HG03045 (cell line): ENCODE results near the gene PNPLA8.

Source experiments
- ATAC-seq: cut with Tn5 transposase; IDR thresholded peaks from one replicate; pipeline ENCODE4 v1.9.1; 2021; ENCODE audit warnings: mild to moderate bottlenecking, moderate library complexity; ENCODE audit not compliant: unreplicated experiment

PNPLA8 gene

GRCh38 chr7:108448584-108449505 is 77.1 kb downstream of the PNPLA8 start:
- ATAC-seq, result no peak

DNA sequence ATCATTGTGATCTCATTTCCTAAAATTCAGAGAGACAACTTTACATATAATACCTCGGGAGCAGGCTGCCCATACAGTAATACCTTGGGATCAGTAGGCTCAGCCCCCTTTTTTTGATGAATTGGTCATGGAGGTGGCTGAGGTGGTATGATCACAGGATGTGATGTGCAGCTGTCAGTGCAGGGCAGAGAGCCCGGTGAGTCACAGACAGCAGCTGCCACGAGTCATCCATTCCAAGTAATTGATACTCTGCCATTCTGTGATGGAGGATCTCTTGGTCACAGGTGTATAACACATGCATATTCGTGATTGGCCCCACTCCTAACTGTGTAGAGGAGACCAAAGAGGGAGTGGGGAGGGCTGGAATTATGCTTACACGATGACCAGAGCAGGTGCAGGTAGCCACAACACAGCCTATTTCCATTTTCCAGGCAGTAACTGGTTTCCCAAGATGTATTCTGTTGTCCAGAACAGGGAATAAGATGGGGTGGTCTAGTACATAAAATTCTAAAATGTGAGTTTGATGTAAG is 83.8 kb downstream of the PNPLA8 start:
- no peak for ATAC-seq

DNA sequence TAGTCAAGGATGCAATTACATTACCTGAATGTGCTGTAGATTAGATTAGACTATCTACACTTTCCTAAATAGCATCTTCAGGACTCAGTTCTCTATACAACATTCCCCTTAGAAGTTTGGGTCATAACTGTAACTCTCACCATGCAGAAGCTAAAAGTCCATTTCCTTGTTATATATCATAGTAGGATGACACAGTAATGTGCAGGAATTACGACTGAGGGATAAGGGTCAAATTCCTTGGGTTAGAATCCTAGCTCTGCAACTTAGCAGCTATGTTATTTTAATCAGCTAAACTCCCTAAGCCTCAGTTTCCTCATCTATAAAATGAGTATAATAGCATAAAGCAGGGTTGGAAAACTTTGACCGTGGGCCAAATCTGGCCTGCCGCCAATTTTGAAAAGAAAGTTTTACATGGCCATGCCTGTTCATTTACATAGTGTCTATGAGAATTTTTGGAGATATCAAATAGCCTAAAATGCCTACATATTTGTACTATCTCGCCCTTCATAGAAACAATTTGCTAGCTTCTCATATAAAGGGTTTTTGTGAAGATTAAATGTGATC is 84.5 kb downstream of the PNPLA8 start:
- ATAC-seq, result no peak

DNA sequence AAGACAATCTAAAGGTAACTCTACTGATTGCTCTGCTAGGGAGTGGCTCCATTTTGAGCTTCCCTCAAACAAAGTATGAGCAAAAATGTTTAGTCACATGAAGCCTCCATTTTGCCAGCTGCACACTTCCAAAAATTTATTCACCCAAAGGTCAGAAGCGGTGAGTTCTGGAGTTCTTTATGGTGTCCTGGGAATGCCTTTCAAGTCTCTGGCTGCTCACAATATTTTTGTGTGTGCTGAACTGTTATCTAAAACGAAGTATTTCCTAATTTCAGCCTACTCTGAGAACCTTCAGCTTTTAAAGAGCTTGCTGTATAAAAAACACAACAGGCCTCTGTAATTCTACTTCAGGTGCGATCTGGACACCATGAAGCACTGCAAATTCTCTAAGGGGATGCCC is 85.3 kb downstream of the PNPLA8 start:
- ATAC-seq, result no peak

GRCh38 chr7:108436906-108437305 is 89.0 kb downstream of the PNPLA8 start:
- no peak for ATAC-seq

GRCh38 chr7:108434010-108434409 is 91.9 kb downstream of the PNPLA8 start:
- ATAC-seq, result no peak

- no peak for ATAC-seq
Measured at GRCh38 chr7:108431099-108431498, 94.8 kb downstream of the PNPLA8 start.

GRCh38 chr7:108430664-108431063 is 95.3 kb downstream of the PNPLA8 start:
- ATAC-seq, result no peak

DNA sequence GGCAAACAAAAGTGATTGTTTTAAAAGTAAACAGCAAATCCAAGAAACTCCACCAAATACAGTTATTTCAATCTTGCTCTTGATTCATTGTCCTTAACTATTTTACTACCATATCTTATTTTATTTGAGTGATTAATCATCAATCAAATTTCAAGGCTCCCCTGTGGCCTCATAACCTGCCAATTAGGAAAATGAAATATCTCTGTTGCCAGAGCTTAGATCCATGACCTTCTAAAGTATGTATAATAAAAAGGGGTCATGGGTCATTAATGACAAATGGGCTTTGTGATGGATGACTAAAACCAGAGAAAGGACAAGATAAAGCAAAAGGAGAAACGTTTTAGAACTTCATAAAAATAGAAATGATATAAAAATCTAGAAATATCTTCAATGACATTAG is 98.2 kb downstream of the PNPLA8 start:
- no peak for ATAC-seq

GRCh38 chr7:108425714-108426275 is 100.1 kb downstream of the PNPLA8 start:
- ATAC-seq, result no peak

DNA sequence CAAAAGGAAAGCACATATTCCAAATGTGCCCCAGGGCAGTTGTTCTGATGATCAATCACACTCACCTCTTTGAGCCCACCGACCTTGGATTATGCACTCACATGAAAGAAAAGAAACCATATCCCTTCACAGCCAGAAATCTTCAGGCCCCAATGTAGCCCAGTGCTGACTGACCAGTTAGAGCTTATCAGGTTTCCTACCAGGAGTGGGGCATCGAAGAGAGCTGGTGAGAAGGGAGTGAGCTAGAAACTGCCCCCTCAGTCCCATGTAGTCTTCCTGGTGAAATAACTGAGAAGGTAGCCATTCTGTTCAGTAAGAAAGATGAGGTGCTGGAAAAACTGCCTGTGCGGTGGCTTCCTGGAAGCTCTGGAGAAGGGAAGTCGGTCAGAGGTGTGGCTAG is 101.9 kb downstream of the PNPLA8 start:
- no peak for ATAC-seq

DNA sequence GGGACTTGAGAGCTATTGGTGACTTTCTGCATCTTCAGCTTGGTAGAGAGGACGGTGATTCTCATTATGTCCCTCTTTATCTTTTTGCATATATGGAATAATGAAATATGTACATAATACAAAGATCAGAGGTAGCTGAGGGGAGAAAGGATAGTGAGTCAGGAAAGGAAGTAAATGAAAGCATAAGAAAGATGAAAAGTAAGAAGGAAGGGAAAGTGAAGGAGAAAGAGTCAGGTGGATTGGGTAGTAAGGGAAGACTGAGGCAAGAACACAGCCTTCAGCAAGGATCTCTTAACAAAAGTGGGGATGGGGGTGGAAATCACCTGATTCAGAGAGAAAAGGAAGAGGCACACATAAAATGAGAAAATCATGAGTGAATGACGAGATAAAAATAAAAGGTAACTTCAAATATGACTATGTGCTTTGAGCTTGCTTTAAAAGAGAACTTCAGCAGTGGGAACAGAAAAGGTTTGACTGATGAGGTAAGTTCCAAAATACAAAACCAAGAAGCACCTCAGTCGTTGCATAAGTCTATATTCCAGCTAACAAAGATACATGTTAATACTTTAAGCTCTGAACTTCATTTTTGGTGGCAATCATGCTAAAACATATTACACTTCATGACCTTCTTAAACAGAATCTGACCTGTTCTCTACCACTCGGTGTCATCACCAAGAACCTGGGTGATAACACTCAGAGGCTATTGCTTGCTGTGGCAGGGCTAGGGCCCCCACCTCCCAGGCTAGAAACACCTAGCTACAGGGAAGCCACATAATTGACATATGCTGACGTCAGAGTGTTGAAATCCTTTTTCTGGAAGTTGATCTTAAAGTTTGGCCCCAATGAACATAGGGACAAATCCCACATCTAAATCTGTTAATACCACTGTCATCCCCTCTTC is 102.6 kb downstream of the PNPLA8 start:
- no peak for ATAC-seq

DNA sequence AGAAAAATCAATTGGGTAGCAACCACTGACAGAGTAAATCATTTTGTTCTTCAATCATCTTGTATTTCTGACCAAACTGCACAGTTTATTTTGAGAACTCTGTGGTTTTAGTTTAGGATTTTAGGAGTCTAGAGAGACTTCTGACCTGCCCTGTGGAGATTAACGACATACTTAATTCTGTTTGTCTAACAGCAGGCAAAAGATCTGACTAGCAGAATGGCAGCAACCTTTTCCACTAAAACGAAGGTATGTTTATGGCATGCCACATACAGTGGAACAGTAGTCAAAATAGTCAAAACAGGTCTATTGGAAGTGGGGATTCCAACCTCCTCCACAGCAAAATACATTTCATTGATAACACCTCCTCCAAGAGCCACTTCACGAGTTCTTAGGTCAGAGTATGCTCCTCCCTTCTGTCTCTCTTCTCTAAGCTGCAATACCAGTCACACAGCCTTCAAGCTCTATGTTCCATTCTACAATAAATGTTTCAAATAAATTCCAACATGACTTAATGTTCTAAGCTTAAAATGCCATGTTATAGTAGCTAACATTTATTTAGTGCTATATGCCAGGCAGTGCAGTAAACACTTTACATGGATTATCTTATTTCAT is 104.1 kb downstream of the PNPLA8 start:
- no peak for ATAC-seq
